ENCODE results near the gene OR1C1.
"Not testable (repeated sequence)": the region's sequence is repeated elsewhere in the genome, so short reads cannot be mapped to it uniquely, and the experiment has no call there.

OR1C1 gene

DNA sequence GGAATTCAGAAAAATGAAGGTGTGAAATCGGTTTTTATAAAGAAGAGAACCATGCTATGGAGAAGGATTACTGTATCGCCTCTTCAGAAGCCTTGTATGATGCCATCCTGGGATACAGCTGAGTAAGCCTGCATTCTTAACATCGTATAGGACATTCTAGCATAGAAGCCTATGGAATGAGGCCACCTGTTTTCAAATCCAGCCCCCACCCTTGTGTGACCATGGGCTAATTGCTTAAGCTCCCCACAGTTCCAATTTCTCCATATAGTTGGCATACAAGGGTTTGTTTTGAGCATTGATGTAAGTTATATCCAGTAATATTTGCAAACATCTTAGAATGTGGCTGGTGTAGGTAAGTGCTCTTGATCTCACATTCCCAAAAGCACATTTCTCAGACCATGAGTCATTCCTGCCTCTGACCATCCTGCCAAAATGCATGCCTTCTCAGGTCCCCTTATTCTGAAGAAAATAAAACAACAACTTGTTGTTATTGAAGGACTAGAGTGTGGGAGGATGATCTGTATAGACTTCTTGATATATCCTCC, 13.9 kb downstream of the OR1C1 start:
- no peak for DNase-seq (ENCODE audit: low read depth)
- H3K4me3 ChIP-seq (ENCODE audit: control insufficient read depth, low read depth, low read length): no peak overlapping the region

GRCh38 chr1:247742215-247742760, 18.1 kb downstream of the OR1C1 start:
- peak; percentile 6 for DNase-seq (ENCODE audit: low read depth)
- not testable (repeated sequence) for H3K4me3 ChIP-seq (ENCODE audit: control insufficient read depth, low read depth, low read length)

More for the DNA sequence above, 13.9 kb downstream of the OR1C1 start:
- TF ChIP-seq, protein P1, sequence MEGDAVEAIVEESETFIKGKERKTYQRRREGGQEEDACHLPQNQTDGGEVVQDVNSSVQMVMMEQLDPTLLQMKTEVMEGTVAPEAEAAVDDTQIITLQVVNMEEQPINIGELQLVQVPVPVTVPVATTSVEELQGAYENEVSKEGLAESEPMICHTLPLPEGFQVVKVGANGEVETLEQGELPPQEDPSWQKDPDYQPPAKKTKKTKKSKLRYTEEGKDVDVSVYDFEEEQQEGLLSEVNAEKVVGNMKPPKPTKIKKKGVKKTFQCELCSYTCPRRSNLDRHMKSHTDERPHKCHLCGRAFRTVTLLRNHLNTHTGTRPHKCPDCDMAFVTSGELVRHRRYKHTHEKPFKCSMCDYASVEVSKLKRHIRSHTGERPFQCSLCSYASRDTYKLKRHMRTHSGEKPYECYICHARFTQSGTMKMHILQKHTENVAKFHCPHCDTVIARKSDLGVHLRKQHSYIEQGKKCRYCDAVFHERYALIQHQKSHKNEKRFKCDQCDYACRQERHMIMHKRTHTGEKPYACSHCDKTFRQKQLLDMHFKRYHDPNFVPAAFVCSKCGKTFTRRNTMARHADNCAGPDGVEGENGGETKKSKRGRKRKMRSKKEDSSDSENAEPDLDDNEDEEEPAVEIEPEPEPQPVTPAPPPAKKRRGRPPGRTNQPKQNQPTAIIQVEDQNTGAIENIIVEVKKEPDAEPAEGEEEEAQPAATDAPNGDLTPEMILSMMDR (conservative IDR thresholded peaks at IDR 0.05; ENCODE audit: control insufficient read depth, insufficient read depth, low read depth, low read length): no peak

- DNase-seq (ENCODE audit: low read depth): no peak
- no peak overlapping the region for H3K4me3 ChIP-seq (ENCODE audit: control insufficient read depth, low read depth, low read length)
- TF ChIP-seq, protein P1 (conservative IDR thresholded peaks at IDR 0.05; ENCODE audit: control insufficient read depth, insufficient read depth, low read depth, low read length): no peak
Observed at GRCh38 chr1:247741756-247742155, 18.6 kb downstream of the OR1C1 start.

DNA sequence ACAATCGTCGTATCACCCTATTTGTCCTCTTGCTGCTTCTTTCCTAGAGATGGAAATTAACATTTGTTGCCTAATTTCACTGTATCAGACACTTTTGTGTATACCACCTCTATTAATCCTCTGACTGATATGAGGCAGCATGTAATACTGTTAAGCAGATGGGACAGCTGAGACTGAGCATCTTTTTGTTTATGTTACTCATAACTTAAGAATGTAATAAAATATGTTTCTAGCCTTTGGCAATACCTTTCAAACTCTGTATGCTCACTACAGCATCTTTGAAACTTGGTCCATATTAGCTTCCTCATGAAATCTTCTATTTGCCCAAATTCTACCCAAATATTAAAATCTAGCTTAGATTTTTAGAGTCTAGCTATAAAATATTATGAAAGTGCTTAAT, 19.6 kb downstream of the OR1C1 start:
- DNase-seq (ENCODE audit: low read depth): no peak
- TF ChIP-seq, protein P1 (conservative IDR thresholded peaks at IDR 0.05; ENCODE audit: control insufficient read depth, insufficient read depth, low read depth, low read length): no peak
- H3K4me3 ChIP-seq (ENCODE audit: control insufficient read depth, low read depth, low read length): no peak overlapping the region

DNA sequence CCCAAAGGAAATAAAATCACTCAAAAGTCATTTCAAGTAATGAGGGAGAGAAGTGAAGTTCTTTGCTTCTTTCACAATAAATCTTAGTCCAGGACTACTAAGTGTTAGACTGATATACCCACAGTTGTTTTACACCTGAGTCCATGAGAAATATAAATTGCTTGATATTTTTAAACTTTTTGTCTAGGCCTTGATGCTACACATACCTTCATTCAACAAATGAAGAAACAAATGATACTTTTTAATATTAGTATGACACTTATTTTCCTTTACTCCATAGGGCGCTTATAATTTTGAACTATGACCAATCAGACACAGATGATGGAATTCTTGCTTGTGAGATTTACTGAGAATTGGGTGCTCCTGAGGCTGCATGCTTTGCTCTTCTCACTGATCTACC, 22.0 kb downstream of the OR1C1 start, which contains the start of gene OR14K1:
Gene OR14K1 (plus strand): TSS at position 301 of the 400 bp plus-strand sequence. CDS start 0 bp downstream, at position 301.
- TF ChIP-seq, protein P1 (conservative IDR thresholded peaks at IDR 0.05; ENCODE audit: control insufficient read depth, insufficient read depth, low read depth, low read length): no peak
- H3K4me3 ChIP-seq (ENCODE audit: control insufficient read depth, low read depth, low read length): no peak within 1 kb of the TSS
- DNase-seq (ENCODE audit: low read depth): no peak

DNA sequence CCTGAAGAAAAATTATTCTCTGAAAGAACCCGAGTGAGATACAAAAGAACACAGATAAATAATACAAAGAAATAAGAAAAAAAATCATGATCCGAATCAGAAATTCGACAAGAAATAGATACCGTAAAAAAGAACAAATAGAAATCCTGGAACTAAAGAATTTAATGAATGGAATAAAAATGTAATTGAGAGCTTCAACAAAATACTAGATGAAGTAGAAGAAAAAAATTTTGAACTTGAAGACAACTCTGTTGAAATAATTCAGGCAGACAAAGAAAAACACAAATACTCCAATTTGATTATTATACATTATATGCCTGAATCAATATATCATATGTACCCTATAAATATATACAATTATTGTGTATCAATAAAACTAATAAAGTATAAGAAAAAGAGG, 39.1 kb downstream of the OR1C1 start:
- DNase-seq (ENCODE audit: low read depth): no peak
- H3K4me3 ChIP-seq (ENCODE audit: control insufficient read depth, low read depth, low read length): no peak overlapping the region
- TF ChIP-seq, protein P1 (conservative IDR thresholded peaks at IDR 0.05; ENCODE audit: control insufficient read depth, insufficient read depth, low read depth, low read length): no peak

GRCh38 chr1:247716546-247716945, 43.8 kb downstream of the OR1C1 start, which contains the start of gene OR6F1:
OR6F1 (minus strand) TSS chr1:247716646; CDS start chr1:247712755, 3,891 bp downstream.
- no peak for DNase-seq (ENCODE audit: low read depth)
- H3K4me3 ChIP-seq (ENCODE audit: control insufficient read depth, low read depth, low read length): no peak within 1 kb of the TSS
- TF ChIP-seq, protein P1 (conservative IDR thresholded peaks at IDR 0.05; ENCODE audit: control insufficient read depth, insufficient read depth, low read depth, low read length): no peak

All from fibroblast of mammary gland (primary cell).